Left lung (tissue), 10 donors: ENCODE data around the gene TNFRSF19. TPM values are rescaled to one million over a fixed set of nuclear protein-coding genes. Genes with fewer than 3 reads are reported as not detected.

Experiments used
- ATAC-seq: fragments of 200-7000 bp; cut with Tn5 transposase; one replicate; pipeline ENCODE4 v1.9.1; 2020; ENCODE audit warnings: moderate library complexity
- DNase-seq, 4 donors: peaks; one replicate each; pipeline ENCODE4 v3.0.0-alpha.2; 2013 to 2020
- H3K27ac ChIP-seq, 2 donors: fragments of 200-600 bp; sonication (generic) in 1 of 2; one replicate each; pipeline versions ENCODE4 v1.5.0 to v1.8.0; 2020 to 2021
- H3K27me3 ChIP-seq, 2 donors: fragments of 200-600 bp; sonication (generic) in 1 of 2; one replicate each; pipeline versions ENCODE4 v1.5.0 to v1.8.0; 2020 to 2021
- H3K36me3 ChIP-seq, 2 donors: fragments of 200-600 bp; sonication (generic) in 1 of 2; one replicate each; pipeline versions ENCODE4 v1.5.0 to v1.8.0; 2020 to 2021
- H3K4me1 ChIP-seq, 2 donors: fragments of 200-600 bp; one replicate each; pipeline ENCODE4 v1.8.0; 2021
- H3K4me3 ChIP-seq, 2 donors: fragments of 200-600 bp; sonication (generic) in 1 of 2; one replicate each; pipeline versions ENCODE4 v1.5.0 to v1.8.0; 2020 to 2021; ENCODE audit warnings: mild to moderate bottlenecking in 1 of 2
- H3K9me3 ChIP-seq, 2 donors: fragments of 200-600 bp; sonication (generic) in 1 of 2; one replicate each; pipeline versions ENCODE4 v1.5.0 to v1.8.0; 2020 to 2021
- intact Hi-C, 2 donors: fragments of 100-400 bp; cut with DNase I; formaldehyde crosslinking; loops; one replicate each; pipeline versions ENCODE4 v1.11.2 to v1.14.2; 2022
- polyA plus RNA-seq, 6 donors: library from polyadenylated mRNA; unstranded; fragments of 120-200 nt; gene quantifications; one replicate each; pipeline ENCODE4 v1.2.1, GENCODE V29; 2013; ENCODE audit not compliant: insufficient read length in 6 of 6
- total RNA-seq, 2 donors: library from RNA; stranded (reverse); fragmentation: NEBNext Ultra II Directional; extraction: Animal tissue kit (Norgen Biotek cat#: 25700); gene quantifications; one replicate each; pipeline ENCODE4 v1.2.1, GENCODE V29; 2021
- TF ChIP-seq, protein P1 (sequence below), 2 donors: fragments of 200-600 bp; sonication (generic) in 1 of 2; IDR thresholded peaks; one replicate each; pipeline versions ENCODE4 v1.5.0 to v1.8.0; 2021; ENCODE audit warnings: antibody characterized with exemption in 2 of 2
- donor health status: DM: no; HTN: yes; CAD: no.
- donor health status: DM: no; HTN: no; CAD: no.

The TNFRSF19 gene
- total and polyA plus RNA-seq, 8 donors: 28.1 to 97.1 (median 87.5) TPM

DNA sequence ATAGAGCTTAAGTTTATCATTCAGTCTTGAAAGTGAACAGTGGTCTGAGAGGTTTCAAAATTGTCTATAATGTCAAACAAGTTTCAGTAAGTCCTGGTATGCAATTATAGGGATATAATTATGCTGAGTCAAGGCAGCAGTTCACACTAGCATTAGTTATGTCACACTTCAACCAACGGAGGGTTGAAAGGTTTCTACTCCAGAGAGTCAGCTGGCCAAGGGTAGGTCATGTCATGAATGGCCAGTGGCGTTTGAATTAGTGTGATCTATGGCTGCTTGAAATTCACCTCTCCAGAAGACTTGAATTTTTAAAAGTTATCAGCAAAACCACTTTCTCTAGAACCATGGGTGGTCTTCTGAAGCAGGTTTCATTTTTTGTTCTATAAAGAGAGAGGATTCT is 108.6 kb downstream of the TNFRSF19 start:
- no peak overlapping the region for H3K27ac ChIP-seq
- H3K4me3 ChIP-seq: no peak overlapping the region
- H3K36me3 ChIP-seq: no peaks in the 10 kb centered on the region
- no peak for ATAC-seq
- no peak for DNase-seq
- TF ChIP-seq, protein P1, sequence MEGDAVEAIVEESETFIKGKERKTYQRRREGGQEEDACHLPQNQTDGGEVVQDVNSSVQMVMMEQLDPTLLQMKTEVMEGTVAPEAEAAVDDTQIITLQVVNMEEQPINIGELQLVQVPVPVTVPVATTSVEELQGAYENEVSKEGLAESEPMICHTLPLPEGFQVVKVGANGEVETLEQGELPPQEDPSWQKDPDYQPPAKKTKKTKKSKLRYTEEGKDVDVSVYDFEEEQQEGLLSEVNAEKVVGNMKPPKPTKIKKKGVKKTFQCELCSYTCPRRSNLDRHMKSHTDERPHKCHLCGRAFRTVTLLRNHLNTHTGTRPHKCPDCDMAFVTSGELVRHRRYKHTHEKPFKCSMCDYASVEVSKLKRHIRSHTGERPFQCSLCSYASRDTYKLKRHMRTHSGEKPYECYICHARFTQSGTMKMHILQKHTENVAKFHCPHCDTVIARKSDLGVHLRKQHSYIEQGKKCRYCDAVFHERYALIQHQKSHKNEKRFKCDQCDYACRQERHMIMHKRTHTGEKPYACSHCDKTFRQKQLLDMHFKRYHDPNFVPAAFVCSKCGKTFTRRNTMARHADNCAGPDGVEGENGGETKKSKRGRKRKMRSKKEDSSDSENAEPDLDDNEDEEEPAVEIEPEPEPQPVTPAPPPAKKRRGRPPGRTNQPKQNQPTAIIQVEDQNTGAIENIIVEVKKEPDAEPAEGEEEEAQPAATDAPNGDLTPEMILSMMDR (IDR thresholded peaks at IDR 0.05): no peak
- H3K27me3 ChIP-seq: no peaks in the 10 kb centered on the region
- peaks cover 0 to 13% of the 10 kb centered on the region in 2 donors for H3K9me3 ChIP-seq
- H3K4me1 ChIP-seq: no peaks in the 10 kb centered on the region
- intact Hi-C loops: no loop called here

DNA sequence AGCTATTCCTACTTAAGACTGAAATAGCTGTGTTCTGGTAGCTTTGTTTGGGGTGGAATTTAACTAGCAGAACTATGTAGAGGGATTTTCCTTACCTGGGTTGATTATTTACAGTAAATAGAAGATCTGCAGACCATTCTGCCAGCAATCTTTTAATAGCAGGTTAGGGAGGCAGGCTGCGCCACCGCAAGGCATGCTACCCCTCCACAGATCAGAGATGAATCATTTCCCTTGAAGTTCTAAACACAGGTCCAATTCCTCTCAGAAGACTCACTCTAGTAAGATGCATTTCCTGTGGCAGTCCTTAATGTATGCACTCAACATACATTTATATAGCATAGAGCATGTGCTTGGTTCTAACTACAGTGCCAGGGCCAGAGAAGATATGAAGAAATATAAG is 109.0 kb downstream of the TNFRSF19 start:
- Histone ChIP-seq H3K4me3 (no peak overlapping the region), H3K36me3 (no peaks in the 10 kb centered on the region), H3K4me1 (no peaks in the 10 kb centered on the region), H3K27ac (no peak overlapping the region), H3K27me3 (no peaks in the 10 kb centered on the region), H3K9me3 (peaks cover 0 to 17% of the 10 kb centered on the region in 2 donors)
- intact Hi-C loops: no loop called here
- TF ChIP-seq, protein P1 (IDR thresholded peaks at IDR 0.05): no peak
- DNase-seq (no peak), ATAC-seq (no peak)

DNA sequence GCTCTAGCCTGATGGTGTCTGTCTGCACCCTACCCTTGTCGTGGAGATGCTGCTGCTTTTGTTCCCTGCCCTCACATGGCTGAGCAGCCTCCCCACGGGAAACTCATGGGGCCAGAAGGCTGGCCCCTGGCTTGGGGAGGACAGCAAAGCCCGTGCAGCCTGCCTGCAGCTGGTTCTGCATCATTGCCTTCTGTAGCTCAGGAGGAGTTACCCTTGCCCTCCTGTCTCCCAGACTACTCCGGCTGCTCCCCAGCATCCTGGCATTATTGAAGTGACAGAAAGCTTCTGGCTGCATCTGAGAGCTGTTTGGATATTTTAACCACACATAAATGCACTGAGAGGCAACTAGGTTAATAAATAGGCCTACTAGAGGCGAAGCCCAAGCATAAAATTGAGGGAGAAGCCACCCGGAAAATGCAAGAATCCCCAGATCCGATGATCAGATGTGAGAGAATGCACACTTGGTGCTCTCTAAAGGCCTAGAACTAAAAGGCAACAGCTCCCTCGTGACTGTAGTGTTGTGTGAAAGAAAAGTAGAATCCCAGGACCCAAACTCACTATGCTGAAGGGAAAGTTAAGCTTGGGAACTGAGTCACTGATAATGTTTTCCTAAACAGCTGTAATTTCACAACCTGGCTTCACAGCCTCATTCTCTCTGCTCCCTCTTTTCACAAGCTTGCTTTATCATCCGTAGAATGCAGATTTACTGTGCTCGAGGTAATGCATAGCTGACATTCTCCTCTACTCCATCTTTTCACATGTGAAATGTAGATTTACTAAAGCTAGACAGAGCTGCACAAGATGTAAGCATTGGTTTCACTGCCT is 110.8 kb downstream of the TNFRSF19 start:
- Histone ChIP-seq H3K27me3 (no peaks in the 10 kb centered on the region), H3K4me1 (no peaks in the 10 kb centered on the region), H3K4me3 (no peak overlapping the region), H3K9me3 (peaks cover 0 to 31% of the 10 kb centered on the region in 2 donors), H3K36me3 (no peaks in the 10 kb centered on the region), H3K27ac (no peak overlapping the region)
- intact Hi-C loops: no loop called here
- TF ChIP-seq, protein P1 (IDR thresholded peaks at IDR 0.05): no peak
- no peak for ATAC-seq
- no peak for DNase-seq

DNA sequence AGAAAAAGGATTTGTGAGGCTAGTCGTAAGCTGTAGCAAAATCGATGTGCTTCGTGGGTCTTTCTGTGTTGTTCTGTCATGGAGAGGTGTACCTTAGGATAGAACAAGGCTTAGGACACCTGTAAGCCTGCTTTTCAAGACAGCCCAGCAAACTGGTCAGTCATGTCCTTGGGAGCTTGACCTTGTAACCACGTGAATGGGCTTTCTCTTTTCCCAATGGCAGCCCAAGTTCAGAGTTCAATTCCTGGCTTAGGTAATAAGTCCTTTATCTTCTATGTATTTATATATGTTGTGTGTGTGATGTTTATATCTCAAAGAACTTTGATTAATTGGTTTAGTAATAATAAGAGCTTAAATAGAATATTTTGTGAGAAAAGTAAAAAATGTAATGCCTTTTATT is 112.9 kb downstream of the TNFRSF19 start:
- Histone ChIP-seq H3K9me3 (peaks cover 0 to 29% of the 10 kb centered on the region in 2 donors), H3K36me3 (no peaks in the 10 kb centered on the region), H3K27me3 (no peaks in the 10 kb centered on the region), H3K4me3 (no peak overlapping the region), H3K4me1 (no peaks in the 10 kb centered on the region), H3K27ac (no peak overlapping the region)
- DNase-seq (no peak), ATAC-seq (no peak)
- intact Hi-C loops: no loop called here
- TF ChIP-seq, protein P1 (IDR thresholded peaks at IDR 0.05): no peak

DNA sequence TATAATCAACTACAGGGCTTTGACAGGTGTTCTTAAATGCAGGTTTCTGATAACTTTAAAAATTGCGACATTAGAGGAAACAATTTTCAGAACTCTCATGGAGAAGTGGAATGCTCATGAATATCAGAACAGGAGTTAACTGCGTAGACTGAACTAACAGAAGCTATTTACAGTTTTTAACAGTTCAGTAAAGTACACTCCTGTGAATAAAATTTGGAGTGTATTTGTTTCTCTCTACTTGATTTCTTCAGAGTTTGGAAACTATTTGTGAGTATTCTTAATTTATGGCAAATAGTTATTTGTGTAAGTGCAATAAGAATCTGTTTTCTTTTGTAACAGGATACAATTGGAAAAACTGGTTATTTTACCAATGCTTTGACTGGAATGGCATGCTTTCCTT is 114.4 kb downstream of the TNFRSF19 start:
- TF ChIP-seq, protein P1 (IDR thresholded peaks at IDR 0.05): no peak
- Histone ChIP-seq H3K4me1 (no peaks in the 10 kb centered on the region), H3K36me3 (no peaks in the 10 kb centered on the region), H3K27ac (no peak overlapping the region), H3K9me3 (peaks cover 0 to 29% of the 10 kb centered on the region in 2 donors), H3K4me3 (no peak overlapping the region), H3K27me3 (no peaks in the 10 kb centered on the region)
- intact Hi-C loops: no loop called here
- no peak for ATAC-seq
- no peak for DNase-seq
